Mucosa of gallbladder (tissue), 1 donor: Measurements from ENCODE around the gene BCAS4. TPM values are rescaled to one million over a fixed set of nuclear protein-coding genes. Genes with fewer than 3 reads are reported as not detected.
"Not testable (repeated sequence)": the region's sequence is repeated elsewhere in the genome, so short reads cannot be mapped to it uniquely, and the experiment has no call there.

Experiments used
- DNase-seq: peaks from one replicate; pipeline ENCODE4 v3.0.0-alpha.2; 2020; ENCODE audit warnings: low spot score
- total RNA-seq: library from RNA; stranded (reverse); gene quantifications from one replicate; pipeline ENCODE4 v1.2.1, GENCODE V29; 2021
- donor health status: DM: no; HTN: no; CAD: no.

Gene BCAS4
- total RNA-seq, 1 donor from 2014 or later, result 8.2 TPM

- no peak for DNase-seq
These were observed 80.2 kb downstream of the BCAS4 start for GRCh38 chr20:50874758-50875665.

- DNase-seq, result no peak
These were observed 81.3 kb downstream of the BCAS4 start for GRCh38 chr20:50876063-50876685.

GRCh38 chr20:50876816-50877215 lies 82.0 kb downstream of the BCAS4 start:
- DNase-seq, result no peak

GRCh38 chr20:50877232-50877743 lies 82.4 kb downstream of the BCAS4 start:
- DNase-seq, result no peak

- no peak for DNase-seq
These were observed 85.0 kb downstream of the BCAS4 start for GRCh38 chr20:50879649-50880550.

GRCh38 chr20:50881759-50882424 lies 87.0 kb downstream of the BCAS4 start:
- not testable (repeated sequence) for DNase-seq

- no peak for DNase-seq
These were observed 89.0 kb downstream of the BCAS4 start for GRCh38 chr20:50883856-50884255.

- DNase-seq, result no peak
These were observed 90.2 kb downstream of the BCAS4 start for GRCh38 chr20:50885068-50885467.

GRCh38 chr20:50885781-50886180 lies 90.9 kb downstream of the BCAS4 start:
- no peak for DNase-seq

GRCh38 chr20:50886184-50886790 lies 91.4 kb downstream of the BCAS4 start:
- no peak for DNase-seq

GRCh38 chr20:50887576-50887975 lies 92.7 kb downstream of the BCAS4 start:
- DNase-seq, result no peak

- DNase-seq, result no peak
These were observed 96.3 kb downstream of the BCAS4 start for GRCh38 chr20:50891138-50891537.

- DNase-seq, result no peak
These were observed 97.5 kb downstream of the BCAS4 start for GRCh38 chr20:50892394-50892793.

- no peak for DNase-seq
These were observed 98.8 kb downstream of the BCAS4 start for GRCh38 chr20:50893620-50894019.

GRCh38 chr20:50895111-50895830 lies 100.4 kb downstream of the BCAS4 start:
- DNase-seq, result no peak

- no peak for DNase-seq
These were observed 103.6 kb downstream of the BCAS4 start for GRCh38 chr20:50898475-50898874.

- DNase-seq, result no peak
These were observed 105.4 kb downstream of the BCAS4 start for GRCh38 chr20:50900261-50900660.

GRCh38 chr20:50901301-50901700 lies 106.4 kb downstream of the BCAS4 start:
- DNase-seq, result no peak

GRCh38 chr20:50903353-50904051 lies 108.6 kb downstream of the BCAS4 start:
- DNase-seq, result no peak
